HG02759 (cell line): ENCODE data around the gene C11orf54.
A peak's percentile ranks its signal among the peaks of the same experiment; 100 is the strongest.
"Not testable (repeated sequence)": the region's sequence is repeated elsewhere in the genome, so short reads cannot be mapped to it uniquely, and the experiment has no call there.

ENCODE experiments used
- ATAC-seq: cut with Tn5 transposase; IDR thresholded peaks from one replicate; pipeline ENCODE4 v1.9.1; 2021; ENCODE audit warnings: mild to moderate bottlenecking, moderate library complexity; ENCODE audit not compliant: unreplicated experiment

Gene C11orf54

DNA sequence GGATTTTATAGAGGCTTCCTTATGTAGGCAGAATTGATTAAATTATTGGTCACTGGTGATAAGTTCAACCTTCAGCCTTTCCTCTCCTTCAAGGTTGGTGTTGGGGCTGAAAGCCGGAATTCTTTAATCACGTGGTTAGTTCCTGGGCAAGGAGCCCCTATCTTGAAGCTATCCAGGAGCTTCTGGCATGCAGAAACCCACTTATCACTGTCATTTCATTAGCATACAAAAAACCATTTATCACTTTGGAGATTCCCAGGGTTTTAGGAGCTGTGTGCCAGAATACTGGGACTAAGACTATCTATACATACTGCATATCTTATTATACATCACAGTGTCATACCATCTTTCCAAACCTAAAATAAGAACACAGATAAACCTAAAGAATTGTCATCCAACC, 24.1 kb downstream of the C11orf54 start:
- ATAC-seq = no peak

DNA sequence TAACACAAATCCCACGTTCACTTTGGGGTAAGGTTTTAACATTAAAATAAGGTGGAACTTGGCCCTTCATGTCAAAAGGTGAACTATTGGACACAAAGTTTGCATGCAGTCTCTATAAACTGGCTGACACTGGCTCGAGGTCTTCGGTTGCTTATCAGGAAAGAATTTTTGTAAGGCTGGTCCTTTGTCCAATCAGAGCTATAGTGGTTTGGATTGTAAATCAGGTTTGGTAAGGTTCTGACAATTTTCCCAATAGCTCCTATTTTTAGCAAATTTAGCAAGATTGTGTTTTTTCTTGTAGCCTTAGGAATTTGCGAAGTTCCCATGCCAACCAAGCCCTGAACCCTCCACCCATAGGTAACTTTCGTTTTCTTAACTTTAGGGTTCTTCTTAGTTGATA, 25.0 kb downstream of the C11orf54 start:
- ATAC-seq = no peak

DNA sequence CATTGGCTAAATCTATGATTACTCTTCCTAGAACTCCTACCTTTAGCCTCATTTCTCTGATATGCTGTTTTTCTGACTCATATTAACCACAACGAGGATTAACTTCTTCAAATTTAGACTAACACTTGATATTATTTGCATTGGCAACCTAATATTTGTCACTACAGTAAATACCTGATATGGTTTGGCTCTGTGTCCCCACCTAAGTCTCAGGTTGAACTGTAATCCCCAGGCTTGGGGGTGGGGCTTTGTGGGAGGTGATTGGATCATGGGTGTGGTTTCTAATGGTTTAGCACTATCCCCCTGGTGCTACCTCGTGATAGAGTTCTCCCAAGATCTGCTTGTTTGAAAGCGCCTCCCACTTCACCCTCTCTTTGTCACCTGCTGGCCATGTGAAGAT, 25.5 kb downstream of the C11orf54 start:
- ATAC-seq = no peak

DNA sequence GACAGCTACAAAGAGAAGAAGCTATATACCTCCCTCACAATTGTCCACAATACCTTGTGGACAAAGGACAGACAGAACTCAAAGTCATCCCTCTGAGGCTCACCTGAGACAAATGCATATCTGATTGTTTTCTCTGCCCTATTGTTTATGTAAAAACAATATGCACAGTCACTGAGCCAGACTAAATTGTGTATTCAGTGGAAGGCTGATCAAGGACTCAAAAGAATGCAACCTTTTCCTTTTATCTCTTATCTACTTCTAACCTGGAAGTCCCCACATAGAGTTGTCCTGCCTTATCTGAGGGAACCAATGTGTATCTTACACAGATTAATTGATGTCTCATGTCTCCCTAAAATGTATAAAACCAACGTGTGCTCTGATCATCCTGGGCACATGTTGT, 28.7 kb downstream of the C11orf54 start:
- no peak for ATAC-seq

DNA sequence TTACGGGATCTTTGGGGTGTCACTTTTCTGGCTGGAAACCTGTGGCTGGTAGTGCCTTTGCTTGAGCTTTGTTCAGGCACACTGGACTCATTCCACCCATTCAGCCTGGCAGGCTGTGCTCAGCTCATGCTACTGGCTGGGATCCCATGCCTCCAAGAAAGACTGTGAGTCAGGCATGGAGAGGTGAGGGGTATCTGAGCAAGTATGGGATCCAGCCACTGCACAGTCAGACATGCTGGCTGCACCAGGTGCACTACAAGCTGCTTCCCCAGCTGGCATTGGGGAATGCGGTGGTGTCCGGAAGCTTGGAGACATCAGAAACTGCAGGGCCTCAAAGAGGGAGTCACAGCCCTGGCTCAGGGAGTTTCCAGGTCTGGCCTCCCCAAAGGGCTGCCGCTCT, 30.7 kb downstream of the C11orf54 start:
- no peak for ATAC-seq

DNA sequence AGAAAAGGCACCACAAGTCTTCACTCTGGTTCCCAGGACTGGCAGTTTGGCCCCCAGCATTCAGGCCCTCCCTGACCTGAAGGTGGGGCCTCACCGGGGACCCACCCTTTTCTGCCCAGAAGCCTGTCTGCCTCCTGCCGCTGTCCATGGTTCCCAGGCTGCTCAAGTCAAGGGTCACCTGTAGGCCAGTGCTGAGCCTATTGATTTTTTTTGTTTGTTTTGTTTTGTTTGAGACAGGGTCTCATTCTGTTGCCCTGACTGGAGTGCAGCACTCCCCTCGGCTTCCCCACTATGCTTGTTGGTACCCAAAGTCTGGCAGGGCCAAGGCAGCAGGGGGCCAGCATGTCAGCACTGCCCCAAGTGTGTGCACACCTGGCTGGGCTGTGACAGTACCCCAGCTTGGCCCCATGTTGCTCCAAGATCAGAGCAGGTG, 31.6 kb downstream of the C11orf54 start:
- no peak for ATAC-seq

DNA sequence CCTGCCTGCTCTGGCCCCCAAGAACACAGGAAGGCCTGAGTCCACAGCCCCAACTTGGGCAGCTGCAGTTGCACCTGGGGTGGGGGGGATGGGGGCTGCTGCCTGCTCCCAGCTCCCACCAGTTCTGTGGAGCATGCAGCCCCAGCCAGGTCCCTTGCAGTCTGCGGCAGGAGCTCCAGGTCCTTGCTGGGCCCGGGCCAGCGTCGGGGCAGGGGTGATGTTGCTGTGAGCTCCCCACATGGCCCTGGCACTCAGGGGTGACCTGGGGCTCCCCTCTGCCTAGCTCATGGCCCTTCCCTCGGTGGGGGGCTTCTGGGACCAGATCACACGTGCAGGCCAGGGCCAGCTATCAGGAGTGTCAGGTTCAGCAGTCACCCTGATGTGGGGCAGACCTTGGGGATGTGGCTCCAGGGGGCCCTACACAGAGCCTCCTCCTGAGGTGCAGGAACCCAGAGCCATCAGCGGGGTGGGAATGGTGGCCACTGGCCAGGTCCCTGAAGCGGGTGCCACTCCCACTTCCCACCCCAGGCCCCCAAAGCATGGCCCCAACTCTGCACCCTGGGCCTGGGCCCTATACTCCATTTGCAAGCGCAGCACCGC, 32.2 kb downstream of the C11orf54 start:
- ATAC-seq = no peak

DNA sequence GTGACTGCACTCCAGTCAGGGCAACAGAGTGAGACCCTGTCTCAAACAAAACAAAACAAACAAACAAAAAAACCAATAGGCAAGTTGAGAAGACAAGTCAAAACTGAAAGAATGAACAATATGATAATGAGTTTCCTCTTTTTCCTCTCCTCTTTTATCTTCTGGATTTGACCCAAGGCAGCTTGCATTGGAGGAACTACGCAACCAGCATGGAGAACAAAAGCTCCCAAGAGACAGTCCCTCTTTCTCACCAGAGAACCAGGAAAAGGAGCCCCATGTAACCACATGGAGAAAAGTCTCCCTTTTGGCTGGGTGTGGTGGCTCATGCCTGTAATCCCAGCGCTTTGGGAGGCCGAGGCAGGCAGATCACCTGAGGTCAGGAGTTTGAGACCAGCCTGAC, 33.1 kb downstream of the C11orf54 start:
- ATAC-seq = not testable (repeated sequence)

DNA sequence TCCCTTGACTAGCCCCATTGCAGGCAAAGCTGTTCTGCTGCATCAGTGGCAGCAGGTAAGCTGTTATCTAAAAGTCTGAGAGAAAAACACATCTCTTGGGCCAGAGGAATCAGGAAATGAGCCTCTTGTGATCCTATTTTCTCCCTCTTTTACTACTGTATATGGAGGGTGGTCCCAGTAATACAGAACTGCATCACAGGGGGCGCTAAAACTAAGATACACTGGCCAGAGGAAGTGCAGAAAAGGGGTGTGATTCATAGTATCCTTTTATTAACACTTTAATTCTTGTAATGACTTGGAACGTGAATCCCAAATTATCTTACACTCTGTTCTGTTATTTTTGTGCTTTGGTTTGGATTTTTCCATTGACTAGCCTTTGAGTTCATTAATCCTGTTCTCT, 33.8 kb downstream of the C11orf54 start:
- ATAC-seq = no peak

DNA sequence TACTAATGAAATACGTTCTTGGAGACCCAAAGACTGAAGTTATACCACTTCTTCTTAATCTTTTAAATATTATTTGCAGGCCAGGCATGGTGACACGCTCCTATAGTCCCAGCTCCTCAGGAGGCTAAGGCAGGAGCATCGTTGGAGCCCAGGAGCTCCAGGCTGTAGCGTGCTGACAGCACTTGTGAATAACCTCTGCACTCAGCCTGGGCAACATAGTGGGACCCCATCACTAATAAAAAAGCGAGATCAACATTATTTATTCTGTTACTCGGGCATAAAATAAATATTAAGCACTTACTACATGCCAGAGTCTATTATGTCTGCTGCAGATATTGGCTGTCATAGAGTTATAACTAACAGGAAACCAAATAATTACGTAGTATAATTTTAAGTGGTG, 41.9 kb downstream of the C11orf54 start:
- no peak for ATAC-seq

DNA sequence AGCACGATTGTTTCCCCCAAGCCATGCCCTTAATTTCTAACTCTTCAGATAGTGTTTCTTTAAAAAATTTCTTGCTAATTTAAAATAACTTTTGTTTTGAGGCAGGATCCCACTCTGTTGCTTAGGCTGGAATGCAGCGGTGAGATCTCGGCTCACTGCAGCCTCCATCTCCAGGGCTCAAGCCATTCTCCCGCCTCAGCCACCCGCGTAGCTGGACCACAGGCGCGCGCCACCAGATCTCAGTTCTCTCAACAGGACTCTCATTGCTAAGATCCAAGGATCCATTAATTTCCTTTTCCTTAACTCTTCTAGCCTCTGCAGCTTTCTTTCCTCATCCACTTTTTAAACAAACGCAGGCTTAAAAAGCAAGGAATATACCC, 42.3 kb downstream of the C11orf54 start:
- peak; percentile 58 for ATAC-seq

DNA sequence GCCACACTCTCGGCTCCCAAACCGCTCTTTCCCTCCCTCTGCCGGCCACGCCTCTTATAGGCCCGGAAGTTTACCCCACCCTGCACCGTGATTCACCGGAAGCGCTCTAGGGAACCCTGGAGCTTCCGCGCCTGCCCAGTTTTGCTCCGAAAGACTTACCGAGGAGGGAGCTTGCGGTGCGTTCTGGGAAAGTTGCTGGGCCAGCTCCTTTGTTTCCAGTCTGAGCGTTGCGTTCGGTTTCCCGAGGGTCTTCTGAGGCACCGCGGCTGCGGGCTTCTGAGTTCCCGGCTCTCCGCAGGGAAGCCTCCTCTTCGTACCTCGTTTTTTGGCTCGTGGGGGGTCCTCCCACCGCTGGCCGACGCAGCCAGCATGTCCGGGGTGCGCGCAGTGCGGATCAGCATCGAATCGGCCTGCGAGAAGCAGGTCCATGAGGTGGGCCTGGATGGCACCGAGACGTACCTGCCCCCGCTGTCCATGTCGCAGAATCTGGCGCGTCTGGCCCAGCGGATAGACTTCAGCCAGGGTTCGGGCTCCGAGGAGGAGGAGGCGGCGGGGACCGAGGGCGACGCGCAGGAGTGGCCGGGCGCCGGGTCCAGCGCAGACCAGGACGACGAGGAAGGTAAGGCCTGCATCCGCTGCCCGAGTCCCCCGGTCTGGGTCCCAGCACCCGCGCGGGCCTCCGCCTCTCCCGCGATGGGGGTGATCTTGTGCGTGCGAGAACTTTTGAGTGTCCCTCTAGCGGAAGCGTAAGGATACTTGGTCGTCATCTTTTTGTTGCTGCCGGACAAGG, 42.9 kb downstream of the C11orf54 start, which contains the start of gene MED17:
TSS of gene MED17 (plus strand) at position 138 of the 790 bp plus-strand sequence. CDS start at position 370, 232 bp downstream.
- ATAC-seq = peak; percentile 97

DNA sequence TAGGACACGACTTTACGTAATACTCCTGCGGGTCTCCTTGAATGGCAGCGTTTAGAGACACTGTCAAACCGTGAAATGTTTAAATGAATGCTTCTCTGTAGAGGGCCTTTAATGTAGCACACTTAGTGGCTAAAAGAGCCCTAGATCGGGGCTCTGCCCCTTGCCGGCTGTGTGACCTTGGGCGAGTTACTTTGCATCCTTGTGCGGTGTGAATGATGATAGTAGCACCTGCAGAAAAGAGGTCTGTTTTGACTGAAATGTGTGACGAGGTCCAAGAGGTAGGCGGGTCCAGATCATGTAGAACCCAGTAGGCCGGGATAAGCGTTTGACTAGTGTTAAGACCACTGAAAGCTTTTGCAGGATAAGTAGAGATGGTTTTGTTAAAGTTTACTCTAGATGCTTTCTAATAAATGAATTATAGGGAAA, 43.5 kb downstream of the C11orf54 start:
- ATAC-seq = peak; percentile 30

DNA sequence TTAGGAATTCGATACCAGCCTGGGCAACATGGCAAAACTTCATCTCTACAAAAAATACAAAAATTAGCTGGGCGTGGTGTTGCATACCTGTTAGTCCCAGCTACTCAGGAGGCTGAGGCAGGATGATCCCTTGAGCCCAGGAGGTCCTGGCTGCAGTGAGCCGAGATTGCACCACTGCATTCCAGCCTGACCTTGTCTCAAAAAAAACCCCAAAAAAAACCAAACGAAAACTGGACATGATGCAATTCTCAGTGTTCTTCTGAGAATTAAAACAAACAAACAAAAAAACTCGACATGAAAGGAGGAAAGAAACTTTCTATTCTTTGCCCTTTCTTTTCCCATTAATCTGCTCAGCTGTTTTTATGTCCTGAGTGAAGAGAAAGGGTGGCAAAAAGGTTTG, 50.0 kb downstream of the C11orf54 start:
- no peak for ATAC-seq

DNA sequence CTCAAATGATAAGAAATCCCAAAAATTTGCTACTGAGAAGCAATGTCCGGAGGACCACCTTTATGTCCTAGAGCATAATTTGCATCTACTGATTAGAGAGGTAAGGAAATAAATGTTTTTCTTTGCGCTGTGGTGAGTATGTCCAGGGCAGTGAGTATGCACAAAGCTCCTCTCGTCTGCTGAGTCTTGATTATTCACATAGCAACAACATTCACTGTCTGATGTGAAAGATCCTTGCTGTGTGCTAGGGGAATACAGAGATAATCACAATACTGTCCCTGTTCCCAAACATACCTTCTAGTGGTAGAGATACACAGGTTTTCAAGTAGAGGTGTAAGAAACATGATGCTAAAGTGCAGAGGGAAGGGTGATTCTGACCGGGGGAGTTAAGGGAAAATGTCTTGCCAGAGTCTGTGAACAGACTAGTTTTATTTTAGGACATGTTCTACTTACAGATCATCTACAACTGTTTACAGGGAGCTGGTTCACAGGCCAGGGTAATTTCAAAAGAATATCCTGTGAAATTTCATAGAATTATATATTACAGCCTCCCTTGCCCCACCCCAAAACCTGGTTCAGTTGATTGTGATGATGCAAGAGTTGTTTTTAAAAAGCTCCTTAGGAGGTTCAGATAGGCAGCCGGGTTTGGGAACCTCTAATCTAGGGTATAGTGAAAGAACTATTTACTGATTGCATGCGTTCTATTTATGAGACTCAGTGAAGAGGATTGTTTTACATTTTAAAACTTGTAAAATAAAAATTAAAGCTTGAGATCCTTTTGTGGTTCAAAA, 55.2 kb downstream of the C11orf54 start:
- ATAC-seq = no peak

DNA sequence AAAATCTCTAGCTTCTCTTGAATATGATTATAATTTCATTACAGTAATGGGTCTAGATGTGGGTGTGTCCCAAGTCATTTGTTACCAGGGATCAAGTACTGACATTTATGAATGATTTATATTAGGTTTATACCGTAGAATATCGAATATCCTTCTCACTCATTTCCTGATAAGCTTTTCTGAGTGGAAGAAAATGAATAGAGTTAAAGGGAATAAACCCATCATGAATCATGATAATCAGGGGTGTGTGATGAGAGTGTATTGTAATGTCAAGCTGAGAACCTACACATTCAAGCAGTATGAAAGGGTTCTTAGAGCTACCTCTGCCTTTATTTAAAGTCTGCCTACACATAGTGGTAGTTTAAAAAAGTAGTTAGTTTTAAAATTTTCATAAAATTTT, 59.9 kb downstream of the C11orf54 start:
- no peak for ATAC-seq

DNA sequence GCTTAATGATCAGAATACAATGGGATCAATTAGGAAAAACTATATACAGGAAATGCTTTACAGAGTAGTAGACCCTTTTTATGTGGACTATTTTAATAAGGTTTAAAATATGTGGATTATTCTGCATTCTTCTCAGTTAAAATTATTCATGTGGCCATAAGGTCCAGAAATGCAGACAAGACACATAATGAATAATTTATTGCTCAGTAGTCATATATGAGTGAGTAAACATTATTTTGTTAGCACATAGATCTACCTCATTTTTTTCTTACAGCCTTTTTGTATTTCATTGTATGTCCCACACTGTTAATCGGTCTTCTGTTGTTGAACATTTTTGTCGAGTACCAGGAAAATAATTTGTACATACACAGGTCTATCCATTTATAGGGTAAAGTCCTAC, 63.4 kb downstream of the C11orf54 start:
- no peak for ATAC-seq

DNA sequence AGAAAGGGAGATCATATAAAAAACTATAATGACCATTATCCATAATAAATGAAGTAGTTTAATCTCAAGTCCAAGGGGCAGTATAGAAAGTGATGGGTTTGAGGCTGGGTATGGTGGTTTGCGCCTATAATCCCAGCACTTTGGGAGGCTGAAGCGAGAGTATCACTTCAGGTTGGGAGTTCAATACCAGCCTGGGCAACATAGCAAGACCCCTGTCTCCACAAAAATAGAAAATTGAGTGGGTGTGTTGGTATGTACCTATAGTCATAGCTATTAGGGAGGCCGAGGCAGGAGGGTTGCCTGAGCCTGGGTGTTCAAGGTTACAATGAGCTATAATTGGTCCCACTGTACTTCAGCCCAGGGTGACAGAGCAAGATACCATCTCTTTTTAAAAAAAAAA, 66.5 kb downstream of the C11orf54 start:
- ATAC-seq = no peak

DNA sequence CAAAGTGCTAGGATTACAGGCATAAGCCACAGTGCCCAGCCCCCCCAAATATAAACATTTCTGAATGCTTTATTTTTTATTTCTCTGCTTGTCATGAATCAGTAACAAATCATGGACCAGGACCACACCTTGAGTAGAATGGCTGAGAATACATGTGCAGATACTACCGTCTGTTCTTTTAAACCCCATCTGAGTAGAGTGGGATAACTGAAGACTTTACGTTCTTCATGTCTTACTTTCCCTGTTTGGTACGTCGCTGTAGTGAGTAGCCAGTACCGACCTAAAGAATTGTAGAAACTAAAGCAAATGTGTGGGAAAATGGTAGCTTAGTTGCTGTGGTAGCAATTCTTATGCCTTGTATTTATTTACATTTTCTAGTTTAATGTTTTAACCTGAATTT, 72.5 kb downstream of the C11orf54 start:
- ATAC-seq = no peak
